ENCODE results near the gene INPP4A. TPM values are rescaled to one million over a fixed set of nuclear protein-coding genes. Genes with fewer than 3 reads are reported as not detected.

The INPP4A gene
- total RNA-seq, 1 experiment from 2014 or later: 26.7 TPM

GRCh38 chr2:98505311-98505808 is 60.7 kb downstream of the INPP4A start:
- peaks cover 2% of the 10 kb centered on the region for H3K4me1 Mint-ChIP-seq (ENCODE audit: low read depth, unreplicated experiment)
- BruUV-seq (replicated peaks): no TSS peak
- no peak for TF ChIP-seq CTCF (IDR thresholded peaks at IDR 0.05; ENCODE audit: unreplicated experiment)
- DNase-seq: no peak
- H3K4me3 Mint-ChIP-seq (ENCODE audit: low read depth, unreplicated experiment): no peak overlapping the region
- CTCF ChIA-PET: interaction anchor here (0.7 kb wide), 1 partner anchor 1258 kb away, joined by 3 read pairs; no protein-coding TSS in a partner anchor
- H3K36me3 Mint-ChIP-seq (ENCODE audit: insufficient read depth, unreplicated experiment): no peaks in the 10 kb centered on the region
- intact Hi-C loops (cut with micrococcal nuclease; ENCODE audit: unreplicated experiment): no loop called here
- H3K27ac Mint-ChIP-seq (ENCODE audit: unreplicated experiment): no peak overlapping the region
- no peaks in the 10 kb centered on the region for H3K27me3 Mint-ChIP-seq (ENCODE audit: unreplicated experiment)
- no peaks in the 10 kb centered on the region for H3K9me3 Mint-ChIP-seq (ENCODE audit: low read depth, unreplicated experiment)

GRCh38 chr2:98505971-98506664 is 61.5 kb downstream of the INPP4A start:
- H3K27me3 Mint-ChIP-seq (ENCODE audit: unreplicated experiment): no peaks in the 10 kb centered on the region
- no peaks in the 10 kb centered on the region for H3K36me3 Mint-ChIP-seq (ENCODE audit: insufficient read depth, unreplicated experiment)
- CTCF ChIA-PET: interaction anchor here (0.7 kb wide), 1 partner anchor 1257 kb away, joined by 3 read pairs; no protein-coding TSS in a partner anchor
- no peak for DNase-seq
- H3K27ac Mint-ChIP-seq (ENCODE audit: unreplicated experiment): no peak overlapping the region
- no peak for TF ChIP-seq CTCF (IDR thresholded peaks at IDR 0.05; ENCODE audit: unreplicated experiment)
- no peaks in the 10 kb centered on the region for H3K9me3 Mint-ChIP-seq (ENCODE audit: low read depth, unreplicated experiment)
- BruUV-seq (replicated peaks): no TSS peak
- H3K4me1 Mint-ChIP-seq (ENCODE audit: low read depth, unreplicated experiment): no peaks in the 10 kb centered on the region
- no peak overlapping the region for H3K4me3 Mint-ChIP-seq (ENCODE audit: low read depth, unreplicated experiment)
- intact Hi-C loops (cut with micrococcal nuclease; ENCODE audit: unreplicated experiment): no loop called here

GRCh38 chr2:98506881-98507280 is 62.2 kb downstream of the INPP4A start:
- intact Hi-C loops (cut with micrococcal nuclease; ENCODE audit: unreplicated experiment): no loop called here
- H3K36me3 Mint-ChIP-seq (ENCODE audit: insufficient read depth, unreplicated experiment): no peaks in the 10 kb centered on the region
- no peak for TF ChIP-seq CTCF (IDR thresholded peaks at IDR 0.05; ENCODE audit: unreplicated experiment)
- CTCF ChIA-PET: no interaction called here
- DNase-seq: no peak
- H3K9me3 Mint-ChIP-seq (ENCODE audit: low read depth, unreplicated experiment): no peaks in the 10 kb centered on the region
- no TSS peak for BruUV-seq (replicated peaks)
- H3K4me1 Mint-ChIP-seq (ENCODE audit: low read depth, unreplicated experiment): no peaks in the 10 kb centered on the region
- H3K27me3 Mint-ChIP-seq (ENCODE audit: unreplicated experiment): no peaks in the 10 kb centered on the region
- H3K4me3 Mint-ChIP-seq (ENCODE audit: low read depth, unreplicated experiment): no peak overlapping the region
- no peak overlapping the region for H3K27ac Mint-ChIP-seq (ENCODE audit: unreplicated experiment)

- CTCF ChIA-PET: no interaction called here
- Mint-ChIP-seq H3K9me3 (ENCODE audit: low read depth, unreplicated experiment) (no peaks in the 10 kb centered on the region), H3K27me3 (ENCODE audit: unreplicated experiment) (no peaks in the 10 kb centered on the region), H3K27ac (ENCODE audit: unreplicated experiment) (no peak overlapping the region), H3K36me3 (ENCODE audit: insufficient read depth, unreplicated experiment) (no peaks in the 10 kb centered on the region), H3K4me1 (ENCODE audit: low read depth, unreplicated experiment) (no peaks in the 10 kb centered on the region), H3K4me3 (ENCODE audit: low read depth, unreplicated experiment) (no peak overlapping the region)
- BruUV-seq (replicated peaks): no TSS peak
- intact Hi-C loops (cut with micrococcal nuclease; ENCODE audit: unreplicated experiment): no loop called here
- DNase-seq: no peak
- no peak for TF ChIP-seq CTCF (IDR thresholded peaks at IDR 0.05; ENCODE audit: unreplicated experiment)
These were observed 62.8 kb downstream of the INPP4A start for GRCh38 chr2:98507461-98507860.
